ENCODE measurements around the gene RCAN3.
"Not testable (repeated sequence)": the region's sequence is repeated elsewhere in the genome, so short reads cannot be mapped to it uniquely, and the experiment has no call there.

Gene RCAN3

DNA sequence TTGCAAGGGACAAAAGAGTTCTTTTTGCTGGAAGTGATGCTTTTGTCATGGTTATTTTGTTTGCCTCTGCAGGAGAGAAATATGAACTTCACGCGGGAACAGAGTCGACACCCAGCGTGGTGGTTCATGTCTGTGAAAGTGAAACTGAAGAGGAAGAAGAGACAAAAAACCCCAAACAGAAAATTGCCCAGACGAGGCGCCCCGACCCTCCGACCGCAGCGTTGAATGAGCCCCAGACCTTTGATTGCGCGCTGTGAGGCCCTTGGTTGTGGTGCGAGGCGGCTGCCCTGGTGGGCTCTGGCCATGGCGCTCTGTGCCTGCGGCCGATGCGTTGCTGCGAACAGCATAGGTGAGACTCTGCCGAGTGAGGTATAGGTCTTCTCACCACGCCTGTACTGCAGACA lies 32.4 kb downstream of the RCAN3 start:
- in situ Hi-C loops (cut with HindIII; ENCODE audit: low pct_unique_long_range_greater_than_20kb, low sequenced_read_pairs) = no loop called here
- no peak for TF ChIP-seq JUND (IDR thresholded peaks at IDR 0.05; ENCODE audit: low read depth)

DNA sequence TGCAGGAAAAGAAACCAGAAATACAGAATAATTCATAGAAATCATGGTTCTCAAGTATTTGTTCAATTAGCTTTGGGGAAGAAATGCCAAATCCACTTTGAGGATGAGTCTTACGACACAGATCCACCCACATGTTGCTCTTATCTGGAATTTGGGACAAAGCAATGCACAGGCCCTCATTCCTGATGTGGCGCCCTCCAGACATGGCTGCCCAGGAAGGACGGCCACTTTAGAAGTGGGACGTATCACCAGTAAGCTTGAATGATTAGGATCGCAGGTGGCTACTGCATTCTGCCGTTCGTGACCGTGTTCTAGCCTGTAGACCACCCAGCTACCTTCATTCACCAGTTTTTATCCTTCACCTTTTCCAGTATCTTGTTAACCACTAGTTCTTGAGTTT lies 33.1 kb downstream of the RCAN3 start:
- in situ Hi-C loops (cut with HindIII; ENCODE audit: low pct_unique_long_range_greater_than_20kb, low sequenced_read_pairs) = no loop called here
- DNase-seq (ENCODE audit: low read depth in 1 of 2, low spot score in 1 of 2) = no peak
- no peak for TF ChIP-seq JUND (IDR thresholded peaks at IDR 0.05; ENCODE audit: low read depth)

More for the DNA sequence above, 32.4 kb downstream of the RCAN3 start:
- DNase-seq (ENCODE audit: low read depth in 1 of 2, low spot score in 1 of 2) = no peak

DNA sequence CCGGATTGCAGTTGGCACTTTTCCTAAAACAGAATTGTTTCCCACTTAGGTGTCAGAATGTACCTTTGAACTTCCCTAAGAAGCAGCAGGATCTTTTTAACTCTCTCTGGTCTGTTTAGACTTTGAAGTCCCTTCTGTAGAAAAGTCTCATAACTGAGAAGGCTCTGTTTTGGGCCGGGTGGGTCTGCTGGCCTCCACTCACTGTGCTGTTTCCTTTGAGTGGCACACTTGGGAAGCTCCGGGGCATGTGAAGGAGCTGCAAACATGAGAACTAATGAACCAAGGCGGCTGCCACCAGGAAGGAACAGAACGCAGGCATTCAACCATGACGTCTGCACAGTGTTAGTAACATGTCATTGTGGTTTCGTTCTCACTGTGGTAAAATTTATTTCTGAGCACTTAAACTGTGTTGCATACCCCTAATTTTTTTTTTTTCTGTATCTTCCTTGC lies 33.8 kb downstream of the RCAN3 start:
- no peak for TF ChIP-seq JUND (IDR thresholded peaks at IDR 0.05; ENCODE audit: low read depth)
- in situ Hi-C loops (cut with HindIII; ENCODE audit: low pct_unique_long_range_greater_than_20kb, low sequenced_read_pairs) = no loop called here
- no peak for DNase-seq (ENCODE audit: low read depth in 1 of 2, low spot score in 1 of 2)

DNA sequence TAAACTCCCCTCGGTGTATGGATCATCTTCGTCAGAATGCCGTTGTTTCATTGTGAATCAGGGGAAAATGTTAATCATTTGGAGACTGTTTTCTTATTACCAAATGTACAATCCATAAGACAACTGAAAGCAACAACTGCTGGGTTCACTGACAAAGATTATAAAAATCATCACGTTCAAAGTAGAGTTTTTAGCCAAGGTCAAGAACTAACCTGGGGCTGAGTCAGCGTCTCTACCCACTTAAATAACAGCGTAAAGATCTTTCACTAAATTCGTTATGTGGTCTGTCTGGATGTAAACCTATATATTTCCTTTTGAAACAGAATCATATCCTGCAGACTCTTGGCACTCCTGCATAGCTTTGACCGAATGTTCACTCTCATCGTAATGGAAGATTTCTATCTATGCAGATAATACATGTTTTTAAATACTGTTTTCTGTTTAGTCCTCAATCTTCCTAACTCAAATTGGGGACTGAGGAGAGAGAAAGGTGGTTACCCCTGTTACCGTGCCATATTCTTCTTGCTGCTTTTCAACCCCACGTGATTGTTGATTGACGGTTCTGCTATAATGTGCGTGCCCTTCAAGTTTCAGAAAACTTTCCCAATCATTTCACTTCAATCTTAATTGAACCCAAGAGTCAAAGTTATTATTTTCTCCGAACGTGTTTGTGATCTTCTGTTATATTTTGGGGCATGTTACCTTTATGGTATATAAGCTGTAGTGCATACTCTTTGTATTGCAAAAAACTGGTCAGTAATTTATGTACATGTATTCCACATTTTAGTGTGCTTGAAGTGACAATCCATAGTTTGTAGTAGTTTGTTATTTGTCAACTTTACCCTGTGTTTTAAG lies 37.6 kb downstream of the RCAN3 start:
- DNase-seq (ENCODE audit: low read depth in 1 of 2, low spot score in 1 of 2) = no peak
- no peak for TF ChIP-seq JUND (IDR thresholded peaks at IDR 0.05; ENCODE audit: low read depth)
- in situ Hi-C loops (cut with HindIII; ENCODE audit: low pct_unique_long_range_greater_than_20kb, low sequenced_read_pairs) = no loop called here

DNA sequence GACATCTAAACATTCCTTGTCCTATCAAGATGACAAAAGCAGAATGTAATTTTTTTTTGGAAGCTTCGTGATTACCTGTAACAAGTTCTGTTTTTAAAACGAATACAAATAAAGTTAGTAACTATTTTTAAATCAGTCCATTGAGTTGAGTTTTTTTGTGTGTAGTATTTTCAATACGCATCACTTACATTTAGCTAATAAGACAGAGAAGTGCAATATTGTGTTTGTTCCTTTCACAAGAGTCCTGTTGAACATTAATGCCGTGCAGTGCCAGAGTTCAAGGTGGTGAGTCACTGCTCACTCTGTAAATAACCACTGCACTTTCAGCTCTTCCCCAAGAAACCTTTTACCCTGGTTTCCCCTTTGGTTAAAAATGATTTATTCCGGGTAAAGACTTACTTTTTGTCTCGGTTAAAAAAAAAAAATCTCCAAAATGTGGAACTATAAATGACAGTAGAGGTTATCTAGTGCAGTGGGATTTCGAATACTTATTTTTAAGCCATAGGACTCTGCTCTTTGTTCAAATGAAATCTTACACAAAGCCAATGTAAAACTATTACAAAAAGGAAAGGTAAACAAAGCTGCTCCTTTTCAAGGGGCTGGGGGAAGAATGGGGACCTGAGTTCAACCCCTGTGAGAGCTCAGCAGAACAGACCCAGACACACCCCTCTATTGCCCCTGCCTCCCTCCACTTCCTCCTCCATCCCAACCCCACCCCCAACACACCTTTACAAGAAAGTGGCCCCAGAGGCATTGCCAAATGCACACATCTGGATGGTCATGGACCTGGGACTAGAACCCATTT lies 38.5 kb downstream of the RCAN3 start:
- peak in 1 of 2 experiments; percentile 47 for DNase-seq (ENCODE audit: low read depth in 1 of 2, low spot score in 1 of 2)
- in situ Hi-C loops (cut with HindIII; ENCODE audit: low pct_unique_long_range_greater_than_20kb, low sequenced_read_pairs) = no loop called here
- TF ChIP-seq JUND (IDR thresholded peaks at IDR 0.05; ENCODE audit: low read depth) = peak; percentile 49; the same call in 1 of the 2 replicates

DNA sequence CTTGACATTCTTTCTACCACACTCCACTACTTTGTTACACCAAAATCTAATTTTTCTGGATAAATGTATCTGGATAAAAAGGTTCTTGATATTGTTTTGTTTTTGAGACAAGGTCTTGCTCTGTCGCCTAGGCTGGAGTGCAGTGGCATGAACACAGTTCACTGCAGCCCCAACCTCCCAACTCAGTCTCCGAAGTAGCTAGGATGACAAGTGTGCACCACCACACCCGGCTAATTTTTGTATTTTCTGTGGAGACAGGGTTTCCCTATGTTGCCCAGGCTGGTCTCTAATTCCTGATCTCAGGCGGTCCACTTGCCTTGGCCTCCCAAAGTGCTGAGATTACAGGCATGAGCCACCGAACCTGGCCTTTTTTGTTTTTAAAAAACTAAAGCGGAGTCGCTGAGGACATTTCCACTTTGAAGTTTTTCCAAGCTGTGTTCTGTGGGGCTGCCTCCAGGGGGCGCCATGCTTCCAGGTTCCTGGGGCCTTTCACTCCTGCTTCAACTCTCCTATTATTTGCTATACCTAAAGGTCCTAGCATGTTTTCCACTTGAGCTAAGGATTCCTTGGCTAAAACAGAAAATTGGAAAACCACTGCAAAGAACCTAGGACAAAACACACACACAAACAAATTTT lies 39.2 kb downstream of the RCAN3 start:
- in situ Hi-C loops (cut with HindIII; ENCODE audit: low pct_unique_long_range_greater_than_20kb, low sequenced_read_pairs) = no loop called here
- TF ChIP-seq JUND (IDR thresholded peaks at IDR 0.05; ENCODE audit: low read depth) = no peak
- DNase-seq (ENCODE audit: low read depth in 1 of 2, low spot score in 1 of 2) = peak in 1 of 2 experiments; percentile 52

DNA sequence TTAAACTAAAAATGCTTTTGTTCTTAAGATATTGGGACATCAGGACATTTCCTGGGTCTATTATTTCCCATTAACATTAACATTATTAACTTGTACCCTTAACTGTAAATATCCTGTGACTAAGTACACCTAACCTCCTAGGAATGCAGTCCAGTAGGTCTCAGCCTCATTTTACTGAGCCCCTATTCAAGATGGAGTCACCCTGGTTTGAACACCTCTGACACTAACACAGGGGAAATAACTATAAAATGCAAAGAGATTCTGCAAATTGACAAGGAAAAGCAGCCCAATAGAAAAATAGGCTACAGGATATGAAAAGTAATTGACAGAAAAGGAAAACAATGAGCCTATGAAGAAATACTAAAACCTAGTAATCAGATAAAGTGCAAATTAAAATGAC lies 41.6 kb downstream of the RCAN3 start:
- no peak for TF ChIP-seq JUND (IDR thresholded peaks at IDR 0.05; ENCODE audit: low read depth)
- no peak for DNase-seq (ENCODE audit: low read depth in 1 of 2, low spot score in 1 of 2)
- in situ Hi-C loops (cut with HindIII; ENCODE audit: low pct_unique_long_range_greater_than_20kb, low sequenced_read_pairs) = no loop called here

DNA sequence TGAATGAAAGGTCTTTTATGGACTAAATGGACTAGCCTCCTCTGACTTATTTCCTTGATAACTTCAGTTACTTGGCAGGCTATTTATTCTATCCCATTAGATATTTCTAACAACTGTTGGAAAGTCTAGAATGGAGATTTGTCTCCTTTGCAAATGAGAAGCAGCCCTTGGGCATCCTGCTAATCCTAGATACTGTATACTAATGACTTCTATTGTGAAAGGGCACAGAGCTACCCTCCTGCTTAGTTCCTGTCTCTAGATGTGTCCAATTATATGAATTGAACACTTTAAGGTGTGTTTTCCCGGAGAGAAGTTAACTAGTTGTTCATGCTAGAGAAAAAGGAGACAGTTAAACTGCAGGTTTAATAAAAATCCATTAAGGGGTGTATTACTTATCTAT lies 43.0 kb downstream of the RCAN3 start:
- in situ Hi-C loops (cut with HindIII; ENCODE audit: low pct_unique_long_range_greater_than_20kb, low sequenced_read_pairs) = no loop called here
- TF ChIP-seq JUND (IDR thresholded peaks at IDR 0.05; ENCODE audit: low read depth) = no peak

DNA sequence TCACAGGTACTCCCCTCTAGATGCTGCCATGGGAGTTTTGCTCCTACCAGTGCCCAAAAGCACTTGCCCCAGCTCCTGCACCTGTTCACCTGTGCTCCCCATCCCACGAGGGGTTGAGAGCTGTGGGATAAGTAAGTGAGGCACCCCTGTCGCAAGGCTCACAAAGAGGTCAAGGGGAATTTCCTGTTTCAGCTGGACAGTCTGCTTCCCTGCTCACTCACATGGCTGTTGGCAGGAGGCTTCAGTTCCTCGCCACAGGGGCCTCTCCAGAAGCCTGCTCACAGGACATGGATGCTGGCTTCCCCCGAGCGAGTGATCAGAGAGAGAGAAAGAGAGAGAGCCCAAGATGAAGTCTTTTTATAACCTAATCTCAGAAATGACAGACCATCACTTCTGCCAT lies 44.6 kb downstream of the RCAN3 start:
- DNase-seq (ENCODE audit: low read depth in 1 of 2, low spot score in 1 of 2) = no peak
- in situ Hi-C loops (cut with HindIII; ENCODE audit: low pct_unique_long_range_greater_than_20kb, low sequenced_read_pairs) = no loop called here
- no peak for TF ChIP-seq JUND (IDR thresholded peaks at IDR 0.05; ENCODE audit: low read depth)

More for the DNA sequence above, 43.0 kb downstream of the RCAN3 start:
- DNase-seq (ENCODE audit: low read depth in 1 of 2, low spot score in 1 of 2) = no peak

DNA sequence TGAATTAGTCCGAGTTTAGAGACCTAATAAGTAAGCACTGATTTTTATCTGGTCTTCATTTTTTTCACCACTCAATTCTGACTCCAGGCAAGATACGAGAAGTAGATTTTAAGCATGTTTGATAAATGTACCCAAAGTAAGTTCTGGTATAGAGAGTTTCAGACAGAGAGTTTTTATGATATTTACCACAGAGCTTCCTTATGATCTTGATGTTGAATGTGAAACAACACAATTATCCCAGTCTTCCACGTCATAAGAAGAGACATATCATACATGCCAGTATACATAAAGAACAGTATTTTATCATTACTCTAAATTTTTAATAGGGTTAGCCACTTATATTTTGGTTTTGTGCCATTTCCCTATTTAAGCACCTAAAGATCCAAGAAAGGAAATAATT lies 45.4 kb downstream of the RCAN3 start:
- in situ Hi-C loops (cut with HindIII; ENCODE audit: low pct_unique_long_range_greater_than_20kb, low sequenced_read_pairs) = no loop called here
- no peak for DNase-seq (ENCODE audit: low read depth in 1 of 2, low spot score in 1 of 2)
- TF ChIP-seq JUND (IDR thresholded peaks at IDR 0.05; ENCODE audit: low read depth) = no peak

DNA sequence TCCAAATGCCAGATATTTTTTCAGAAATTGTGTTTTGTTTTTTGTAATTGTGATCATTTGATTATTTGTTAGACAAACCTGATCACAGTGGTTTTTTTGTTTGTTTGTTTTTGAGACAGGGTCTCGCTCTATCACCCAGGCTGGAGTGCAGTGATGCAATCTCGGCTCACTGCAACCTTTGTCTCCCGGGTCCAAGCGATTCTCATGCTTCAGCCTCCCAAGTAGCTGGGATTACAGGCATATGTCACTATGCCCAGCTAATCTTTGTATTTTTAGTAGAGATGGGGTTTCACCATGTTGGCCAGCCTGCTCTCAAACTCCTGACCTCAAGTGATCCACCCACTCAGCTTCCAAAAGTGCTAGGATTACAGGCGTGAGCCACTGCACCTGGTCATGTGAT lies 46.6 kb downstream of the RCAN3 start:
- in situ Hi-C loops (cut with HindIII; ENCODE audit: low pct_unique_long_range_greater_than_20kb, low sequenced_read_pairs); DNase-seq (ENCODE audit: low read depth in 1 of 2, low spot score in 1 of 2): not testable (repeated sequence)

DNA sequence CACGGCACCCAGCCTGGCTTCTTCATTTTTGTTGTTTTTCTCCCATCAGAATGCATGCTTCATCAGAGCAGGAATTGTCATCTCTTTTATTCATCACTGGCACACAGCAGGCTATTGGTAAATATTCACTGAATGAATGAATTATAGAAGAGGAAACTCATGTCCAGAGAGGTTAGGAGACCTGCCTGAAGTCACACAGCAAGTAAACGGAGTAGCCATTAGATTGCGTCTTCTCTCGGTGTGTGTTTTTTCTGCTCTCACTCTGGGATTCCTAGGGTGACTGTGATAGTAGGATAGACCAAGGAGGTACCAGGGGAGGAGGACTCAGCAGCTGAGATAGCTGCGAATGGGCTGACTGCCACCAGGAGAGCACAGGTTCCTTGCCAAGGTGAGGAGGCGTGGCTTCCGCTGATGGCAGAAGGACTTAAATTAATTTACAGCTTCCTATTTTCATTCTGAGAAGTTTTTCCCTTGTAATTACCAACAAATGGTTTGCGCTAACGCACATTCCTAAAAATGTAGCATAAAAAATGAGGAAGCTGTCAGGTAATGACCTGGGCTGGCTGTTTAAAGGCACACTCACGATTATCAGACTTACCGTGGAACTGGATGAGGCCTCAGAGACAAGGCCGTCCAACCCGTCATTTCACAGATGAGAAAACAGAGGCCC lies 48.8 kb downstream of the RCAN3 start:
- no peak for DNase-seq (ENCODE audit: low read depth in 1 of 2, low spot score in 1 of 2)
- in situ Hi-C loops (cut with HindIII; ENCODE audit: low pct_unique_long_range_greater_than_20kb, low sequenced_read_pairs) = no loop called here
- TF ChIP-seq JUND (IDR thresholded peaks at IDR 0.05; ENCODE audit: low read depth) = no peak
